B cell (primary cell): Measurements from ENCODE around the gene PTGES2. TPM values are rescaled to one million over a fixed set of nuclear protein-coding genes. Genes with fewer than 3 reads are reported as not detected.
A peak's percentile ranks its signal among the peaks of the same experiment; 100 is the strongest.

Source experiments
- ATAC-seq: fragments of 200-7000 bp; cut with Tn5 transposase; one replicate; pipeline ENCODE4 v1.10.0; 2021; ENCODE audit warnings: low read depth, mild to moderate bottlenecking, moderate number of reproducible peaks, moderate library complexity
- CTCF ChIA-PET: fragments of 350-600 bp; sonication (Branson Sonifier 250); formaldehyde crosslinking; loops from one replicate; lab custom pipeline; 2021; ENCODE audit warnings: antibody characterized with exemption, inconsistent platforms; lab: Charles Lee
- POLR2A ChIA-PET: fragments of 350-600 bp; sonication (Branson Sonifier 250); formaldehyde crosslinking; loops from one replicate; lab custom pipeline; 2021; ENCODE audit warnings: antibody characterized with exemption; lab: Charles Lee
- DNase-seq: peaks from one replicate; pipeline ENCODE4 v3.0.0; 2013
- H2AFZ ChIP-seq: 2 replicates; pipeline ENCODE4 v1.6.1; 2012; ENCODE audit warnings: mild to moderate bottlenecking, low read depth, low read length; ENCODE audit not compliant: insufficient read depth, poor library complexity, severe bottlenecking
- H3K27ac ChIP-seq, 2 donors: 1 replicate in 1 of 2; 2 replicates in 1 of 2; pipeline ENCODE4 v1.5.1; 2012 to 2013; ENCODE audit warnings: low read length in 2 of 2, mild to moderate bottlenecking in 2 of 2, moderate library complexity in 1 of 2
- H3K27me3 ChIP-seq, 4 experiments: fragments of 200-600 bp in 1 of 4; sonication (generic) in 1 of 4; replicated peaks in 1 of 4; 1 replicate in 2 of 4; 2 replicates in 2 of 4; pipeline versions ENCODE4 v1.6.1 to v1.7.0; 2013 to 2016; ENCODE audit warnings: low read length in 3 of 4, mild to moderate bottlenecking in 2 of 4, mixed read lengths in 1 of 4, moderate library complexity in 1 of 4; ENCODE audit not compliant: insufficient read depth in 4 of 4, control insufficient read depth in 3 of 4; ENCODE audit errors: control extremely low read depth in 1 of 4
- H3K36me3 ChIP-seq, 2 experiments: replicated peaks in 1 of 2; 1 replicate in 1 of 2; 2 replicates in 1 of 2; pipeline versions ENCODE4 v1.6.1 to v1.7.1; 2013; ENCODE audit warnings: low read length in 1 of 2; ENCODE audit not compliant: insufficient read depth in 2 of 2, control insufficient read depth in 1 of 2; ENCODE audit errors: control extremely low read depth in 1 of 2, extremely low read depth in 1 of 2
- H3K4me1 ChIP-seq, 2 donors: fragments of 200-600 bp in 1 of 2; sonication (generic) in 1 of 2; 1 replicate in 1 of 2; 2 replicates in 1 of 2; pipeline versions ENCODE4 v1.5.1 to v1.6.1; 2013 to 2017; ENCODE audit warnings: low read length in 2 of 2; ENCODE audit not compliant: control insufficient read depth in 2 of 2, insufficient read depth in 2 of 2
- H3K4me2 ChIP-seq: replicated peaks from 2 replicates; pipeline ENCODE3; 2012; ENCODE audit warnings: mild to moderate bottlenecking, low read depth, low read length; ENCODE audit not compliant: poor library complexity, severe bottlenecking
- H3K4me3 ChIP-seq, 5 experiments: fragments of 200-600 bp in 1 of 5; sonication (generic) in 1 of 5; 1 replicate in 3 of 5; 2 replicates in 2 of 5; pipeline versions ENCODE4 v1.5.1 to v1.7.0; 2011 to 2016; ENCODE audit warnings: low read length in 4 of 5, mild to moderate bottlenecking in 4 of 5, low read depth in 2 of 5, control low read depth in 1 of 5, moderate library complexity in 1 of 5; ENCODE audit not compliant: insufficient read depth in 1 of 5; ENCODE audit errors: control extremely low read depth in 1 of 5, extremely low read depth in 1 of 5
- H3K79me2 ChIP-seq: fragments of 200-600 bp; sonication (generic); one replicate; pipeline ENCODE4 v1.6.0; 2016; ENCODE audit warnings: low read length; ENCODE audit not compliant: control insufficient read depth, insufficient read depth
- H3K9ac ChIP-seq: fragments of 200-600 bp; sonication (generic); 2 replicates; pipeline ENCODE4 v1.6.1; 2017; ENCODE audit warnings: mild to moderate bottlenecking, low read length, moderate library complexity
- H3K9me3 ChIP-seq, 3 donors: one replicate each; pipeline versions ENCODE4 v1.6.1 to v1.7.1; 2013; ENCODE audit warnings: low read length in 2 of 3; ENCODE audit not compliant: control insufficient read depth in 2 of 3, insufficient read depth in 1 of 3; ENCODE audit errors: control extremely low read depth in 1 of 3
- H4K20me1 ChIP-seq: 2 replicates; pipeline ENCODE4 v1.6.0; 2012; ENCODE audit warnings: mild to moderate bottlenecking, low read length; ENCODE audit not compliant: insufficient read depth, control insufficient read depth, poor library complexity, severe bottlenecking
- H3K27ac Mint-ChIP-seq: one replicate; pipeline ENCODE4 v1.8.0; 2021; ENCODE audit warnings: mixed read lengths
- H3K27me3 Mint-ChIP-seq: one replicate; pipeline ENCODE4 v1.8.0; 2021; ENCODE audit warnings: mixed read lengths
- H3K4me1 Mint-ChIP-seq: one replicate; pipeline ENCODE4 v1.8.0; 2021; ENCODE audit warnings: mixed read lengths
- H3K4me3 Mint-ChIP-seq: one replicate; pipeline ENCODE4 v1.8.0; 2021; ENCODE audit warnings: mixed read lengths
- H3K9me3 Mint-ChIP-seq: one replicate; pipeline ENCODE4 v1.8.0; 2022; ENCODE audit warnings: mixed read lengths; ENCODE audit not compliant: insufficient read depth
- EZH2 ChIP-seq: IDR thresholded peaks from 2 replicates; pipeline ENCODE4 v1.6.1; 2012; ENCODE audit warnings: borderline replicate concordance, low read depth, mild to moderate bottlenecking, moderate library complexity, low read length; ENCODE audit not compliant: insufficient read depth, poor library complexity, severe bottlenecking
- WGBS: methylation state at CpG from one replicate; pipeline ENCODE4 v1.1.5; 2013; ENCODE audit warnings: missing lambda C conversion rate; ENCODE audit not compliant: insufficient coverage; 5-methylcytosine and 5-hydroxymethylcytosine counted together
- intact Hi-C: fragments of 100-400 bp; cut with micrococcal nuclease; formaldehyde crosslinking; loops from one replicate; pipeline ENCODE4 v1.10.0; 2022
- polyA plus RNA-seq: library from polyadenylated mRNA; depleted of rRNA; stranded (reverse); fragments of >200 nt; gene quantifications from 2 replicates; pipeline ENCODE4 v1.2.3, GENCODE V29; 2012
- total RNA-seq, 2 donors: library from RNA; stranded (reverse); fragments of 120-200 nt in 1 of 2; gene quantifications; 1 replicate in 1 of 2; 2 replicates in 1 of 2; pipeline versions ENCODE4 v1.2.3 to v1.2.4, GENCODE V29; 2013 to 2022
- TF ChIP-seq, protein P1 (sequence below): fragments of 200-600 bp; IDR thresholded peaks from one replicate; pipeline ENCODE4 v1.8.0; 2022; ENCODE audit warnings: antibody characterized with exemption, mild to moderate bottlenecking

PTGES2 gene
- total and polyA plus RNA-seq, 2 donors (not counting 1 experiment from before 2014, with no cell fraction given) = 77.8 to 113 TPM

DNA sequence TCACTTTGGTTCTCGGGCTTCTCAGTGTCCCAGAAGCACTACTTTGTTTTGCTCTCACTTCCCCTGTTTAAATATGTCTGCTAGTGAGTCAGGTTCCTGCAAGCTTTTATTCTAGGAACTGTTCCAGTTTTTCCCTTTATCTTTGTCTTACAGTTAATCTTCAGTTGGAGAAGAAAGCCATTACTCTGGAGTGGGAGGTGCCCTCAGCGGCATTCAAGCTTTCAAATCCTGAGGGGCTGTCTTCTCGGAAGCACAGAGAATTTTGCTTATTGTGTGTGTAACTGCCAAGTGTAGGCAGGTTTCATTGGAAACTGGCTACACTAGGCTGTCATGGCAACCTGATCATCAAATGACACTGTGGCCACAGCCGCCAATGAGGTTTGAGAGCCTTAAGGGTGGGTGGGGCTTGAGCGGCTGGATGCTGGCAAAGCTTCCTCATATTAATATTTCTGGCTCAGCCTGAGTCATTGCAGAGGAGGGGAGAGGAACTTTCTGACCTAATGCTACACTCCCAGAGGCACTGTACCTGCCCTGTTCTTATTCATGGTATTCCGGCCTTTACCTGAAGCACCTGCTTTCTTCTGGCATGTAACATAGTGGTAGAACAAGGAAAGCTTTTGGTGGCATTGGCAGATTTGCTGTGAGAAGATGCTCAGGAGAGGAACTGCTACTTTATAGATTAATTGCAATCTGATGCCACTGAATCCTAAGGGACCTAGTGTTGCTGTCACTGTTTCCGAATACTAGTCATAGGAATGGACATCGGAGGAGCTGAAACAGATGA lies 33.2 kb downstream of the PTGES2 start:
- H3K27ac Mint-ChIP-seq = peak overlapping the region; percentile 98
- TF ChIP-seq, protein P1, sequence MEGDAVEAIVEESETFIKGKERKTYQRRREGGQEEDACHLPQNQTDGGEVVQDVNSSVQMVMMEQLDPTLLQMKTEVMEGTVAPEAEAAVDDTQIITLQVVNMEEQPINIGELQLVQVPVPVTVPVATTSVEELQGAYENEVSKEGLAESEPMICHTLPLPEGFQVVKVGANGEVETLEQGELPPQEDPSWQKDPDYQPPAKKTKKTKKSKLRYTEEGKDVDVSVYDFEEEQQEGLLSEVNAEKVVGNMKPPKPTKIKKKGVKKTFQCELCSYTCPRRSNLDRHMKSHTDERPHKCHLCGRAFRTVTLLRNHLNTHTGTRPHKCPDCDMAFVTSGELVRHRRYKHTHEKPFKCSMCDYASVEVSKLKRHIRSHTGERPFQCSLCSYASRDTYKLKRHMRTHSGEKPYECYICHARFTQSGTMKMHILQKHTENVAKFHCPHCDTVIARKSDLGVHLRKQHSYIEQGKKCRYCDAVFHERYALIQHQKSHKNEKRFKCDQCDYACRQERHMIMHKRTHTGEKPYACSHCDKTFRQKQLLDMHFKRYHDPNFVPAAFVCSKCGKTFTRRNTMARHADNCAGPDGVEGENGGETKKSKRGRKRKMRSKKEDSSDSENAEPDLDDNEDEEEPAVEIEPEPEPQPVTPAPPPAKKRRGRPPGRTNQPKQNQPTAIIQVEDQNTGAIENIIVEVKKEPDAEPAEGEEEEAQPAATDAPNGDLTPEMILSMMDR = no peak
- no peak for TF ChIP-seq EZH2
- H3K4me3 ChIP-seq = peak overlapping the region in 1 of 5 experiments; percentile 6
- peak overlapping the region; percentile 75 to 94 for H3K27ac ChIP-seq
- H3K27me3 Mint-ChIP-seq = no peaks in the 10 kb centered on the region
- H3K9ac ChIP-seq = peak overlapping the region; percentile 28
- ChIA-PET CTCF (interaction anchor here (0.9 to 5.7 kb wide), 6 partner anchors 10 to 151 kb away, joined by 3 to 44 read pairs (median 7); no protein-coding TSS in a partner anchor), POLR2A (interaction anchor here (0.5 to 1.3 kb wide), 3 partner anchors 21 to 191 kb away, joined by 3 to 5 read pairs (median 5); no protein-coding TSS in a partner anchor)
- no peaks in the 10 kb centered on the region for H3K9me3 ChIP-seq
- peaks cover 65% of the 10 kb centered on the region for H4K20me1 ChIP-seq
- H3K4me1 ChIP-seq = peaks cover 31 to 43% of the 10 kb centered on the region in 2 donors
- H3K4me3 Mint-ChIP-seq = peak overlapping the region; percentile 83
- peaks cover 0 to 4% of the 10 kb centered on the region in 2 experiments for H3K36me3 ChIP-seq
- 48% methylated on average over 4 of the region's 8 CpGs for WGBS
- peaks cover 43% of the 10 kb centered on the region for H3K4me1 Mint-ChIP-seq
- H3K27me3 ChIP-seq = no peaks in the 10 kb centered on the region
- intact Hi-C loops = loop anchor here (1.0 kb wide), 3 partner anchors 22 to 27 kb away; partner anchors contain the start of gene NAIF1
- H3K79me2 ChIP-seq = peaks cover 74% of the 10 kb centered on the region
- ATAC-seq = peak; percentile 93
- no peak overlapping the region for H2AFZ ChIP-seq
- no peaks in the 10 kb centered on the region for H3K9me3 Mint-ChIP-seq
- peak; percentile 92 for DNase-seq
- peak overlapping the region; percentile 59 for H3K4me2 ChIP-seq
